ENCODE measurements around the gene GBA2.

DNA sequence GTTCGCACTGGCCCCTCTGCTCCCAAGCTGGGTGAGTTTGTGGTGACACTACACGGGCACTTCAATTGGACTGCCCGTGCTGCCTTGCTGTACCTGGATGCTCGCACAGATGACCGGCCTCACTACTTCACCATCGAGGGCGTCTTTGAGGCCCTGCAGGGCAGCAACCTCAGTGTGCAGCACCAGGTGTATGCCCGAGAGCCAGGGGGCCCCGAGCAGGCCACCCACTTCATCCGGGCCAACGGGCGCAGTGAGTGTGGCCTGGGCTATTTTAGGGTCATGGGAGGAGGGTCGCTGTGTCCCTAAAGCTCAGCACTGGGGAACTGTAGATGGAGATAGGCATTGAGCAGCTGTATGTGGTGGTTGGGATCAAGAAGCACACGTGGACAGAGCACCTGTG is 43.8 kb upstream of the GBA2 start:
- TF ChIP-seq CEBPB (IDR thresholded peaks at IDR 0.05) (no peak), EP300 (IDR thresholded peaks at IDR 0.05; ENCODE audit: borderline replicate concordance) (no peak), NFIC (IDR thresholded peaks at IDR 0.05) (no peak), TCF12 (IDR thresholded peaks at IDR 0.05; ENCODE audit: low read depth) (no peak), EGR1 (IDR thresholded peaks at IDR 0.05) (no peak), YY1 (IDR thresholded peaks at IDR 0.05; ENCODE audit: low read depth) (no peak), CREB1 (IDR thresholded peaks at IDR 0.05; ENCODE audit: low read depth) (no peak), FOXM1 (IDR thresholded peaks at IDR 0.05; ENCODE audit: borderline replicate concordance, low read depth) (no peak), TAF1 (IDR thresholded peaks at IDR 0.05; ENCODE audit: low read depth) (no peak), ZBTB7A (IDR thresholded peaks at IDR 0.05; ENCODE audit: low read depth) (no peak)
- TF ChIP-seq, protein P1, sequence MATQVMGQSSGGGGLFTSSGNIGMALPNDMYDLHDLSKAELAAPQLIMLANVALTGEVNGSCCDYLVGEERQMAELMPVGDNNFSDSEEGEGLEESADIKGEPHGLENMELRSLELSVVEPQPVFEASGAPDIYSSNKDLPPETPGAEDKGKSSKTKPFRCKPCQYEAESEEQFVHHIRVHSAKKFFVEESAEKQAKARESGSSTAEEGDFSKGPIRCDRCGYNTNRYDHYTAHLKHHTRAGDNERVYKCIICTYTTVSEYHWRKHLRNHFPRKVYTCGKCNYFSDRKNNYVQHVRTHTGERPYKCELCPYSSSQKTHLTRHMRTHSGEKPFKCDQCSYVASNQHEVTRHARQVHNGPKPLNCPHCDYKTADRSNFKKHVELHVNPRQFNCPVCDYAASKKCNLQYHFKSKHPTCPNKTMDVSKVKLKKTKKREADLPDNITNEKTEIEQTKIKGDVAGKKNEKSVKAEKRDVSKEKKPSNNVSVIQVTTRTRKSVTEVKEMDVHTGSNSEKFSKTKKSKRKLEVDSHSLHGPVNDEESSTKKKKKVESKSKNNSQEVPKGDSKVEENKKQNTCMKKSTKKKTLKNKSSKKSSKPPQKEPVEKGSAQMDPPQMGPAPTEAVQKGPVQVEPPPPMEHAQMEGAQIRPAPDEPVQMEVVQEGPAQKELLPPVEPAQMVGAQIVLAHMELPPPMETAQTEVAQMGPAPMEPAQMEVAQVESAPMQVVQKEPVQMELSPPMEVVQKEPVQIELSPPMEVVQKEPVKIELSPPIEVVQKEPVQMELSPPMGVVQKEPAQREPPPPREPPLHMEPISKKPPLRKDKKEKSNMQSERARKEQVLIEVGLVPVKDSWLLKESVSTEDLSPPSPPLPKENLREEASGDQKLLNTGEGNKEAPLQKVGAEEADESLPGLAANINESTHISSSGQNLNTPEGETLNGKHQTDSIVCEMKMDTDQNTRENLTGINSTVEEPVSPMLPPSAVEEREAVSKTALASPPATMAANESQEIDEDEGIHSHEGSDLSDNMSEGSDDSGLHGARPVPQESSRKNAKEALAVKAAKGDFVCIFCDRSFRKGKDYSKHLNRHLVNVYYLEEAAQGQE (IDR thresholded peaks at IDR 0.05; ENCODE audit: low read depth), result no peak
